ENCODE results near the gene DLX4. TPM values are rescaled to one million over a fixed set of nuclear protein-coding genes. Genes with fewer than 3 reads are reported as not detected.

Gene DLX4
- total and polyA plus RNA-seq, 2 donors, result 0.20 TPM; not detected in 1

DNA sequence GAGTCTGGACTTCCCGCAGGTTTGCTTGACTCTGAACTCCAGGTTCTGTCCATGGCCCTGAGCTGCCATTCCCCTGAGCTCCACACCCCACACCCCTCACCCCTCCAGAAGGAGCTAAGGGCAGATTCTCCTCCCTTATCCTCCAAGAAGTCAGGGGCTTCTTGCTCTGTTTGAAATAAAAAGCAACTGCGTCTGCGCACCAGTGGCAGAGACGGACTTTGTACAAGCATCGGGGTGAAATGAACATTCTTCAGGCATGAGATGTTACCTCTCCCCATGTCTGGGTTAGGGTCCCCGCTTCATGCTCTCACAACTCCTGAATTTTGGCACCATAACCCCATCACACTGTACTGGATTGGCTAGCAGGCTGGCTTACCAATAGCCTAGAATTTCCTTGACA is 36.1 kb upstream of the DLX4 start:
- no peaks in the 10 kb centered on the region for H3K4me1 ChIP-seq (ENCODE audit: insufficient read depth)
- no peaks in the 10 kb centered on the region for H3K36me3 ChIP-seq (ENCODE audit: insufficient read depth)
- no peak overlapping the region for H3K4me3 ChIP-seq (ENCODE audit: low read depth, low read length)
- H3K27ac ChIP-seq (ENCODE audit: low read depth), result no peak overlapping the region
- WGBS, result 78% methylated on average over 6 of the region's 6 CpGs
- DNase-seq (ENCODE audit: extremely low spot score), result no peak

DNA sequence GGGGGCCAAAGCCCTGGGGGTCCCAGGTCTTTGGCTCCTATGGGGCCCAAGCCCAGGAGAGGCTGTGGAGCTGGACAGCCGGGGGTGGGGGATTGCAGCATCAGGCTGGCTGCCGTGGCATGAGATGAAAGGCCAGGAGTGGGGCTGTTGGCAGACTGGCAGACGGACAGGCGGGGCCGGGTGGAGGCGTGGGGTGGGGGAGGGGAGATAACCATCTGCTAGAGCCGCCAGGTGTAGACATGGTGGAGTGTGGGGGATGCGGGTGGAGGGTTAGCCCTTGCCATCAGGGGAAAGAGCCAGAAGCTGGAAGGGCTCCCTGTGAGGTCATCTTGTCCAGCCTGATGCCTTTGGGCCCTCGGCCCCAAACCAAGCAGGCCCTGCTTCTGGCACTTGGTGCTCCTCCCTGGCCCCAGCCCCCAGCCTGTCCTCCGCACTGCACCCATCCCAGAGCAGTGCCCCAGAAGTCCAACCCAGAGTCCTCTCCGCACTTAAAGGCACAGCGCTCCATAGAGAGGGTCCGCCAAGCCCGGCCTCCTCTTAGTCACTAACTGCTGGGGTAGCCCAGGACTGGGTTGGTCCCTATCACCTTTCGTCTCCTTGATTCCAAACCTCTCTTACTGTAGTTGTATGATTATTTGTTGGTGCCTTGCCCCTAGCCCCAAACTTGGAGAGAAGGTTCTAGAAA is 33.3 kb upstream of the DLX4 start:
- 68% methylated on average over 15 of the region's 15 CpGs for WGBS
- Histone ChIP-seq H3K4me1 (ENCODE audit: insufficient read depth) (no peaks in the 10 kb centered on the region), H3K27ac (ENCODE audit: low read depth) (no peak overlapping the region), H3K36me3 (ENCODE audit: insufficient read depth) (no peaks in the 10 kb centered on the region), H3K4me3 (ENCODE audit: low read depth, low read length) (no peak overlapping the region)
- DNase-seq (ENCODE audit: extremely low spot score), result no peak

DNA sequence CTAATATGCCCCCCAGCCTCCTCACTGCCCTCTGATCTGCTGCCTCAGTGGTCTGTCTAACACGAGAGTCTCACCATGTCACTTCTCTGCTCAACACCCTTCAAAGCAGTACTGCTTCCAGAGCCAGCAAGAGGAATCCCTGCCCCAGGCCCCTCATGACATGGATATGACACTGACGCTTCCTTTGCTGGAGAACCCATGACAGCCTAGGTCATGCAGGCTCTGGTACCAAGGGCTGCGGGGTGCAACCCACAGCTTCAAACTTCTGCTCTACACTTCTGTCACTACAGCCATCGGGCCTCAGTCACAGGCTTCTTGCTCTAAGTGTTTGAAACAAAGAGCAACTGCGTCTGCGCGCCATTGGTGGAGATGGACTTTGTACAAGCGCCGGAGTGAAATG is 32.6 kb upstream of the DLX4 start:
- Histone ChIP-seq H3K27ac (ENCODE audit: low read depth) (no peak overlapping the region), H3K4me3 (ENCODE audit: low read depth, low read length) (no peak overlapping the region), H3K36me3 (ENCODE audit: insufficient read depth) (no peaks in the 10 kb centered on the region), H3K4me1 (ENCODE audit: insufficient read depth) (no peaks in the 10 kb centered on the region)
- WGBS, result 89% methylated on average over 9 of the region's 9 CpGs
- no peak for DNase-seq (ENCODE audit: extremely low spot score)

DNA sequence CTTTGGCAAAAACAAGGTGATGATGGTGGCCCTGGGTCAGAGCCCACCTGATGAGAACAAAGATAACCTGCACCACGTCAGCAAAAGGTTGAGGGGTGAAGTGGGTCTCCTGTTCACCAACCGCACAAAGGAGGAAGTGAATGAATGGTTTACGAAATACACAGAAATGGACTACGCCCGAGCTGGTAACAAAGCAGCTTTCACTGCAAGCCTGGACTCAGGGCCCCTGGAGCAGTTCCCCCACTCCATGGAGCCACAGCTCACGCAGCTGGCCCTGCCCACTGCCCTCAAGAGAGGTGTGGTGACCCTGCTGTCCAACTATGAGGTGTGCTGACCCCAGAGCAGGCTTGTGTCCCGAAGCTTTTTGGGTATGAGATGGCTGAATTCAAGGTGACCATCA is 29.7 kb upstream of the DLX4 start:
- 80% methylated on average over 7 of the region's 7 CpGs for WGBS

DNA sequence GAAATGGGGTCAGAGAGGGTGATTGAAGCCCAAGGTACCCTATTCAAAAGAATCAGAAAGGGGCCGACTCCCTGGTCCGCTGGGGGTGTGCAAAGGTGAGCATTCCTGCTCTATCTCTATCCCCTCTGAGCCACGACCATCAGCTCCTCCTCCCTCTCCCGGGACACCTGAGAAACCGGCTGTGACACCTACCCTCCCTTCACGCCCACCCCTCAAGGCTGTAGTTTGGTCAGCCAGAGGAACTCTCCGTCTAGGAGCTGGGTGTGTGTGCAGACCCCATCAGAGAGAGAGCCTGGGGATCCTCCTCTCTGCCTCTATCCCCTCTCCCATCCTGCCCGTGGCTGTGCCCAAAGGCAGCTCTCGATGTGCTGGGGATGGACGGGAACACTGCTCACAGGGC is 27.6 kb upstream of the DLX4 start:
- WGBS, result 45% methylated on average over 10 of the region's 10 CpGs
- no peak overlapping the region for H3K27ac ChIP-seq (ENCODE audit: low read depth)

More for the DNA sequence above, 29.7 kb upstream of the DLX4 start:
- Histone ChIP-seq H3K36me3 (ENCODE audit: insufficient read depth) (no peaks in the 10 kb centered on the region), H3K4me3 (ENCODE audit: low read depth, low read length) (no peak overlapping the region), H3K4me1 (ENCODE audit: insufficient read depth) (no peaks in the 10 kb centered on the region), H3K27ac (ENCODE audit: low read depth) (no peak overlapping the region)
- DNase-seq (ENCODE audit: extremely low spot score), result no peak

DNA sequence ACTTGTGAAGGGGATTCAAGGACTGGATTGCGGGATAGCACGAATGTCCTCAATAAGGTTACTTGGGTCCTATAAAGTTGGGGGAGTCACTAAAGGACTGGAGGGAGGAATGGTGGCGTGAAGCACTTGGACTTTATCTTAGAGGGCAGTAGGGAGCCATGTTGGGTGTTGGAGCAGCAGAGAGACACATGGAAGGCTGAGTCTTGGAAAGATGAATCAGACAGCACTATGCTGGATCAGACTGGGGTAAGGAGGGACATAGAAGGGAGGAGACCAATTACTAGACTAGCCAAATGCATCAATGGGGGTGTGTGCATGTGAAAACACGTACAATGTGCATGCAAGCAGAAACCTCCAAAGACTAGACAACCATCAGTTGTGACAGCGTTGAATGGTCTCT is 26.0 kb upstream of the DLX4 start:
- Histone ChIP-seq H3K27ac (ENCODE audit: low read depth) (no peak overlapping the region), H3K36me3 (ENCODE audit: insufficient read depth) (no peaks in the 10 kb centered on the region), H3K4me1 (ENCODE audit: insufficient read depth) (no peaks in the 10 kb centered on the region), H3K4me3 (ENCODE audit: low read depth, low read length) (no peak overlapping the region)
- DNase-seq (ENCODE audit: extremely low spot score), result no peak
- 81% methylated on average over 5 of the region's 5 CpGs for WGBS

More for the DNA sequence above, 27.6 kb upstream of the DLX4 start:
- H3K4me3 ChIP-seq (ENCODE audit: low read depth, low read length), result no peak overlapping the region
- no peaks in the 10 kb centered on the region for H3K4me1 ChIP-seq (ENCODE audit: insufficient read depth)
- H3K36me3 ChIP-seq (ENCODE audit: insufficient read depth), result no peaks in the 10 kb centered on the region
- DNase-seq (ENCODE audit: extremely low spot score), result no peak

DNA sequence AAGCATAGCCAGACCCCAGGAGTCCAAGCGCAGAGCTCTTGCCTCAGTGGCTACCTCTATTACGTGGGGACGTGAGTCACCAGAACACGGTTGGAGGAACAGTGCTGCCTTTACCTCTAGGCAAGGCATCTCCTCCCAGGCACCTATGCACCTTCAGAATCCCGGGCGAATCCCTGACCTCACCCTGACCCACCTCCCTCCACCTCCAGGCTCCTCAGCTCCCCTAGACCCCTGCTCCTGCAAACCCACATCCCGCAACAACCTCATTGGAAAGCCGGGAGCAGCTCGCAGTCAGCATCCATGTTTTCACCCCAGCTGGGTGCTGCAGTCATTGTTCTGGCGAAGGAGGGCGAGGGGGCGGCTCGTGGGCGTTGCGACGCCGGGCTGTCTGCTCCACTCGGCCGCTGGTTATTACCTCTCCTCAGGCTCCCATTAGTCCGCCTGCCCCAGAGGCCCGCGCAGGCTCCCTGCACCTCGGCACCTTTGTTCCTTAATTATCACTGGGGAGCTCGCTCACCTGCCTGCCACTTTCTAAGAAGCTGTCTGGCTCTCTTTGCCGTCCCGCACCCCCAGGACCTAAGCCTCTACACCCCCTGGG is 24.6 kb upstream of the DLX4 start:
- Histone ChIP-seq H3K27ac (ENCODE audit: low read depth) (no peak overlapping the region), H3K4me1 (ENCODE audit: insufficient read depth) (no peaks in the 10 kb centered on the region), H3K36me3 (ENCODE audit: insufficient read depth) (no peaks in the 10 kb centered on the region), H3K4me3 (ENCODE audit: low read depth, low read length) (no peak overlapping the region)
- DNase-seq (ENCODE audit: extremely low spot score), result no peak
- 26% methylated on average over 26 of the region's 26 CpGs for WGBS

DNA sequence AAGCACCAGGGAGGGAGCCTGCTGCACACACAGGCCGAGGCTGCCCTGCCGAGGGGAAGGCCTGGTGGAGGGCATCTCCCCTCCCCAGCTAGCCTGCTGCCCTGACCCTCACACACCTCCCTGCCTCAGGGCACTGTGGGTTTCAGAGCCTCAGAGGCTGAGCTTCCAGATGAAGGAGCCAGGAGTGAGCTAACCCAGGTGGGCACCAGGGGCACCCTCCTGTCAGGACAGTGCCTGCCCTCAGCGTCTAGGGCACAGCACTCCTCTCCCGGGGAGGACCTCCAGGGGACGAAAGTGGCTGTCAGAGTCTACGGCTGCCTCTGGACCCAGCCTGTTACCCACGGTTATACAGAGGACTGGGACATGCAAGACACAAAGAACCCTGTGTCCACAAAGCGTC is 22.8 kb upstream of the DLX4 start:
- Histone ChIP-seq H3K36me3 (ENCODE audit: insufficient read depth) (no peaks in the 10 kb centered on the region), H3K4me1 (ENCODE audit: insufficient read depth) (no peaks in the 10 kb centered on the region), H3K27ac (ENCODE audit: low read depth) (no peak overlapping the region), H3K4me3 (ENCODE audit: low read depth, low read length) (no peak overlapping the region)
- WGBS, result 74% methylated on average over 8 of the region's 8 CpGs
- DNase-seq (ENCODE audit: extremely low spot score), result no peak

DNA sequence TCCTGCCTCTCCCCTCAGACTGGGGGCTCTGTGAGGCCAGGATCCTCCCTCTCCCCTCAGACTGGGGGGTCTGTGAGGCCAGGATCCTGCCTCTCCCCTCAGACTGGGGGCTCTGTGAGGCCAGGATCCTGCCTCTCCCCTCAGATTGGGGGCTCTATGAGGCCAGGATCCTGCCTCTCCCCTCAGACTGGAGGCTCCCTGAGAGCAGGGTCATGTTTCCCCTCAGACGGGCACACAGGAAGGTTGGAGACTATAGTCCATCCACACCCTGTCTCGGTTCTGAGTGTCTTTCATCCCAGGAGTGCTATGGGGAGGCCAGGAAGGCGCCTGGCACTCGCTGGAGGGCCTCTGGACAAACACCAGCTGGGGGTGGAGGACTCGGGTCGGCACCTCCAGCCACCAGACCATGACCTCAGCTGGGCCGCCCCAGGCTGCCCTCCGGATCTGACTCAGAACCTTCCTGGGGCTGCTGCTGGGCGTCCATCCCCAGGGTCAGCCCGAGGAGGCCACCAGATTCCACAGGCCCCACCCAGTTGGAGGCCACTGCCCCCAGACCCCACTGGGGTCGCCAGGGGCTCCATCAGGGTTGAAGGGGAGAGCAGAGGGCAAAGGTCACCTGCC is 21.9 kb upstream of the DLX4 start:
- Histone ChIP-seq H3K4me1 (ENCODE audit: insufficient read depth) (no peaks in the 10 kb centered on the region), H3K27ac (ENCODE audit: low read depth) (no peak overlapping the region), H3K36me3 (ENCODE audit: insufficient read depth) (no peaks in the 10 kb centered on the region), H3K4me3 (ENCODE audit: low read depth, low read length) (no peak overlapping the region)
- no peak for DNase-seq (ENCODE audit: extremely low spot score)
- 81% methylated on average over 11 of the region's 11 CpGs for WGBS

DNA sequence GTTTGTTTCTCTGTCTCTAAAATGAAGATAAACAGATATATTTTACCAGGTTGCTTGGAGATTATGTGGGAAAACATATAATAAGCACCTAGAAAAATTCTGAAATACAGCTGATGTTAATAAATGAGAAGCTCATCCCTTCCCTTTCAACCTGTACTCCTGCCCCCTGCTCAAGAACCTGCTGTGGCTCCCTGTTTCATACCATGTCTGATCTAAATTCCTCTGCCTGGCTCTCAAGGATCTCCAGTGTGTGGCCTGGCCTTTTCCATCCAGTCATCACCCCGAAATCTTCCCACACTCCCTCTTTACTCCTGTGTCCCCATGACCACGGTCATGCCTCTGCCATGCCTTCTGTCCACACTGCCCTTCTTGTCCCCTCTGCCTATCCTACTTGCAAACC is 19.4 kb upstream of the DLX4 start:
- Histone ChIP-seq H3K4me3 (ENCODE audit: low read depth, low read length) (no peak overlapping the region), H3K36me3 (ENCODE audit: insufficient read depth) (no peaks in the 10 kb centered on the region), H3K4me1 (ENCODE audit: insufficient read depth) (no peaks in the 10 kb centered on the region), H3K27ac (ENCODE audit: low read depth) (no peak overlapping the region)
- DNase-seq (ENCODE audit: extremely low spot score), result no peak
- WGBS, result 90% methylated on average over 2 of the region's 2 CpGs

DNA sequence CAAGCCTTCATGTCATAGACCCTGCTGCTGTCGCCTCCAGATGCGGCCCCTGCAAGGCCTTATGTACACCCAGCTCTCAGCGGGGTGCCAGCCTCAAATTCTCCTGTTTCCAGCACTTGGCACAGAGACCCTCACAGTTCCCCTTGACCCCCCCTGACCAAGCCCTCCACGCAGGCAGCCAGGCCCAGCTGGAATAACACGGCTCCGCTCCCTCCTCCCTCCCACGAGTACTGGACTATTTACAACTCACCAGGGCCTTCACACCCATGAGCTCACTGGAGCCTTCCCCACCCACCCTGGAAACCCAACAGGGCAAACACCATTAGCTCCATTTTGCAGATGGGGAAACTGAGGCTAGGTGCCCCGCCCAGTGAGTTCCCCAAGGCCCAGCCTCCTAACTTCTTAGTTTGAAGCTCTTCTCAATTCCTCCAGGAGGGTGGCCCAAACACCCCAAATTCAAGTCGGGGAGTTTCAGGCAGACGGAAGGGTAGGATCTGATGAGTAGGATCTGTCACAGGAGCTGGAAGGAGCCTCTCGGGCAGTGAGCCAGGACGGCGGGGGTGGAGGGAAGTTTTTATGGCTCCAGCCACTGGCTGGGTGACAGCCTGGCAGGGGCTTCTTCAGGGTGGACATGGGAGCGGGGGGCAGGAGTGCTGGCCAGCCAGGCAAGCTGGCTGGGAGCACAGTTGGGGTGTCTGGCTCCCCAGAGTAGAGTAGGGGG is 17.5 kb upstream of the DLX4 start:
- DNase-seq (ENCODE audit: extremely low spot score), result no peak
- WGBS, result 38% methylated on average over 14 of the region's 14 CpGs
- Histone ChIP-seq H3K27ac (ENCODE audit: low read depth) (no peak overlapping the region), H3K4me1 (ENCODE audit: insufficient read depth) (no peaks in the 10 kb centered on the region), H3K36me3 (ENCODE audit: insufficient read depth) (no peaks in the 10 kb centered on the region), H3K4me3 (ENCODE audit: low read depth, low read length) (no peak overlapping the region)

DNA sequence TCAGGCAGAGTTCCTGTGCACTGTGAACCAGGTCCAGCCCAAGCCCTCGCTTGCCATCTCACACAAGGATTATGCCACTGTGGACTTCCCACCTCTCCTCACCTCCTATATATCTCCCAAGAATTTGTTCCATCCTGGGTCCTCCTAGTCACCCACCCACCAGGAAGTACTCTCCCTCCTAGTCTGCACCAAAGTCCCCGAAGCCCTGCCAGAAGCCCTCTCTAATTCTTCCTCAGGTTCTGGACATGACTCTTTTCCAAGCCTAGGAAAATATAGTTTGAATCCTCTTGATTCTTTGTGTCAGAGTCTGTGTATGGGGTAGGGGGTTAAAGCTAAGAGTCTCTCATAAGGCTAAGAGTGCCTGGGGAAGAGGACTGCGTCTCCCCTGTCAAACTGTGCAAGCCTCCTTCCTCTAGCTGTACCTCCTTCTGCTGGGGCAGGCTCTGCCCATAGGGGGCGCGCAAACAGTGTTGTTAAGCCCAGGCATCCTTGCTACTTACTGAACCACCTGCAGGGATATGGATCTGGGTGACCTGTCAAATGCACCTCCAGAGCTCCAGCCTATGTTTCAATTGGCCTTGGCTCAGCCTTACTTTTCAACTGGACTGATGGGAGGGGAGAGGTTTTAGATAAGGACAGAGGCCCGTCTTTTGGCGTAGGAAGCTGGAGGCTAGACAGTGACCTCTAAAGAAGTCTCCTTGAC is 16.6 kb upstream of the DLX4 start:
- DNase-seq (ENCODE audit: extremely low spot score), result no peak
- Histone ChIP-seq H3K27ac (ENCODE audit: low read depth) (no peak overlapping the region), H3K36me3 (ENCODE audit: insufficient read depth) (no peaks in the 10 kb centered on the region), H3K4me3 (ENCODE audit: low read depth, low read length) (no peak overlapping the region), H3K4me1 (ENCODE audit: insufficient read depth) (no peaks in the 10 kb centered on the region)
- WGBS, result 41% methylated on average over 7 of the region's 7 CpGs

DNA sequence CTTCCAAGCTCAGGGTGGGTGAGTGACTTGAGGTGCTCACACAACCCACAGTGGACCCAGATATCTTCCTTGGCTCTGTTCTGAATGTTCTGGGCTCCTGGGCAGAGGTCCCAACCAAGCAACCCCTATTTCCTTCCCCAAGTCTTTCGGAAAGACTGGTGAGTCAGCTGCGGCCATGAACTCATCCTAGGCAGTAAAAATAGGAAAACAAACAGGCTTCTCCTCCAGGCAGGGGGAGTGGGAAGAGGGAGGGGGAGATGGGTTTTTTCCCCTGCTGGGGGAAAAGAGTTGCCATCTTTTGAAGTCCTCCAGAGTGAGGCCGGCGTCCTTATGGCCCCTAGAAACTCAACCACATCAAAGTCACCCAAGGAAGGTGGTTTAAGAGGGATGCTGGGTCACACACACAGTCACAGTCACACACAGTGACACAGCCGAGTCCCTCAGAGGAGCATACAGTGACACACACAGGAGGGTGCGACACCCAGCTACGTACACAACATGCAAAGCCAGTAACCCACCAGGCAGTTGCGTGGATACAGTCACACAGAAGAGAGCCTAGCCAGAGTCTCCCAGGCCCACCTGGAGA is 16.0 kb upstream of the DLX4 start:
- Histone ChIP-seq H3K36me3 (ENCODE audit: insufficient read depth) (no peaks in the 10 kb centered on the region), H3K27ac (ENCODE audit: low read depth) (no peak overlapping the region), H3K4me3 (ENCODE audit: low read depth, low read length) (no peak overlapping the region), H3K4me1 (ENCODE audit: insufficient read depth) (no peaks in the 10 kb centered on the region)
- no peak for DNase-seq (ENCODE audit: extremely low spot score)
- 67% methylated on average over 8 of the region's 8 CpGs for WGBS

All from urinary bladder (tissue), 4 donors.